ENCODE measurements around the gene IFI6. TPM values are rescaled to one million over a fixed set of nuclear protein-coding genes. Genes with fewer than 3 reads are reported as not detected.

Gene IFI6
- total RNA-seq, 1 experiment from 2014 or later: 14.8 TPM

GRCh38 chr1:27676410-27676809 is 4.4 kb upstream of the IFI6 start:
- Histone ChIP-seq H3K4me3 (replicated peaks in 1 of 2; ENCODE audit: low read depth in 1 of 2, low read length in 2 of 2) (no peak overlapping the region), H3K27me3 (ENCODE audit: insufficient read depth, low read length) (no peaks in the 10 kb centered on the region), H3K9me2 (ENCODE audit: insufficient read depth) (no peaks in the 10 kb centered on the region), H3K9ac (ENCODE audit: low read length) (no peak overlapping the region), H3K27ac (ENCODE audit: low read depth, low read length) (no peak overlapping the region), H3K4me1 (ENCODE audit: control insufficient read depth in 1 of 2, insufficient read depth in 2 of 2, low read length in 2 of 2) (peaks cover 9 to 18% of the 10 kb centered on the region in 2 experiments; a peak in 3 of 4 replicates), H4K20me1 (ENCODE audit: insufficient read depth) (no peaks in the 10 kb centered on the region), H2AFZ (ENCODE audit: low read depth, low read length, poor library complexity, severe bottlenecking) (no peak overlapping the region), H3K36me3 (ENCODE audit: control insufficient read depth in 1 of 2, insufficient read depth in 2 of 2, low read length in 2 of 2) (no peaks in the 10 kb centered on the region), H3K4me2 (ENCODE audit: low read length) (no peak overlapping the region), H3K79me2 (ENCODE audit: insufficient read depth, low read length) (no peaks in the 10 kb centered on the region), H3K9me3 (ENCODE audit: control insufficient read depth in 1 of 2, insufficient read depth in 1 of 2, low read depth in 1 of 2, low read length in 2 of 2) (peaks cover 0 to 5% of the 10 kb centered on the region in 2 experiments; a peak in 2 of 4 replicates)
- no peak for TF ChIP-seq SP1 (IDR thresholded peaks at IDR 0.05; ENCODE audit: low read depth)
- TF ChIP-seq CTCF (IDR thresholded peaks at IDR 0.05 in 2 of 3, conservative IDR thresholded peaks at IDR 0.05 in 1 of 3; ENCODE audit: borderline replicate concordance in 1 of 3, insufficient read depth in 1 of 3, low read depth in 2 of 3, low read length in 2 of 3): no peak
- TF ChIP-seq EZH2phosphoT487 (IDR thresholded peaks at IDR 0.05; ENCODE audit: borderline replicate concordance): no peak
- no peak for TF ChIP-seq EZH2 (IDR thresholded peaks at IDR 0.05)
- TF ChIP-seq SIN3A (IDR thresholded peaks at IDR 0.05; ENCODE audit: low read depth): no peak
- TF ChIP-seq FOSL1 (IDR thresholded peaks at IDR 0.05; ENCODE audit: low read depth): no peak
- TF ChIP-seq TCF7L2 (IDR thresholded peaks at IDR 0.05; ENCODE audit: borderline replicate concordance, extremely low read depth, insufficient read depth, insufficient read length): no peak
- ATAC-seq: no peak
- CTCF ChIA-PET: no interaction called here
- intact Hi-C loops (cut with micrococcal nuclease): no loop called here
- POLR2A ChIA-PET: interaction anchor here (0.6 kb wide), 1 partner anchor 257 kb away, joined by 3 read pairs; no protein-coding TSS in a partner anchor
- RAD21 ChIA-PET (ENCODE audit: low non-redundant PET in 1 of 2, low total read pairs in 2 of 2, uncharacterized antibody in 2 of 2, unreplicated experiment in 2 of 2): no interaction called here
- no peak for DNase-seq (ENCODE audit: low read depth, low spot score)
- BruUV-seq (replicated peaks): no TSS peak

Data from HCT116 (cell line).